MCF 10A (cell line): ENCODE data around the gene AKNA. TPM values are rescaled to one million over a fixed set of nuclear protein-coding genes. Genes with fewer than 3 reads are reported as not detected.

Experiments
- BruUV-seq: library from RNA; stranded (reverse); fragments of 400-500 nt; replicated peaks from 2 replicates; lab custom pipeline; 2021; lab: Mats Ljungman, UMichigan
- CTCF ChIA-PET: fragments of 300-600 bp; sonication (Branson Sonifier 250); formaldehyde crosslinking; extraction: SDS; loops from one replicate; lab custom pipeline; 2021; ENCODE audit warnings: antibody characterized with exemption, inconsistent platforms; lab: Yijun Ruan, JAX
- POLR2A ChIA-PET: fragments of 300-600, 350-650 bp; sonication (Branson Sonifier 250); formaldehyde crosslinking; extraction: SDS; loops from one replicate; lab custom pipeline; 2020; ENCODE audit warnings: antibody characterized with exemption, inconsistent platforms; lab: Yijun Ruan, JAX
- DNase-seq: peaks from one replicate; pipeline ENCODE4 v3.0.0-alpha.2; 2018; ENCODE audit not compliant: unreplicated experiment
- H3K27ac Mint-ChIP-seq: one replicate; pipeline ENCODE4 v1.8.0; 2022; ENCODE audit warnings: mild to moderate bottlenecking, low read depth, mixed read lengths; ENCODE audit not compliant: unreplicated experiment
- H3K27me3 Mint-ChIP-seq: one replicate; pipeline ENCODE4 v1.8.0; 2022; ENCODE audit warnings: mixed read lengths; ENCODE audit not compliant: insufficient read depth, unreplicated experiment
- H3K36me3 Mint-ChIP-seq: one replicate; pipeline ENCODE4 v1.8.0; 2022; ENCODE audit warnings: mild to moderate bottlenecking, moderate library complexity, mixed read lengths; ENCODE audit not compliant: insufficient read depth, unreplicated experiment
- H3K4me1 Mint-ChIP-seq: one replicate; pipeline ENCODE4 v1.8.0; 2022; ENCODE audit warnings: mixed read lengths; ENCODE audit not compliant: insufficient read depth, unreplicated experiment
- H3K4me3 Mint-ChIP-seq: one replicate; pipeline ENCODE4 v1.8.0; 2022; ENCODE audit warnings: mild to moderate bottlenecking, moderate library complexity, mixed read lengths; ENCODE audit not compliant: unreplicated experiment
- H3K9me3 Mint-ChIP-seq: one replicate; pipeline ENCODE4 v1.8.0; 2022; ENCODE audit warnings: mixed read lengths; ENCODE audit not compliant: unreplicated experiment
- CTCF ChIP-seq: fragments of 200-600 bp; IDR thresholded peaks from one replicate; pipeline ENCODE4 v1.8.0; 2022; ENCODE audit warnings: antibody characterized with exemption, mild to moderate bottlenecking; ENCODE audit not compliant: unreplicated experiment
- intact Hi-C: fragments of 100-400 bp; cut with micrococcal nuclease; formaldehyde crosslinking; loops from 2 replicates; pipeline ENCODE4 v1.14.1; 2022
- total RNA-seq: library from RNA; stranded (reverse); gene quantifications from 2 replicates; pipeline ENCODE4 v1.2.3, GENCODE V29; 2022

AKNA gene
- total RNA-seq, 1 experiment from 2014 or later, result 10.9 TPM

DNA sequence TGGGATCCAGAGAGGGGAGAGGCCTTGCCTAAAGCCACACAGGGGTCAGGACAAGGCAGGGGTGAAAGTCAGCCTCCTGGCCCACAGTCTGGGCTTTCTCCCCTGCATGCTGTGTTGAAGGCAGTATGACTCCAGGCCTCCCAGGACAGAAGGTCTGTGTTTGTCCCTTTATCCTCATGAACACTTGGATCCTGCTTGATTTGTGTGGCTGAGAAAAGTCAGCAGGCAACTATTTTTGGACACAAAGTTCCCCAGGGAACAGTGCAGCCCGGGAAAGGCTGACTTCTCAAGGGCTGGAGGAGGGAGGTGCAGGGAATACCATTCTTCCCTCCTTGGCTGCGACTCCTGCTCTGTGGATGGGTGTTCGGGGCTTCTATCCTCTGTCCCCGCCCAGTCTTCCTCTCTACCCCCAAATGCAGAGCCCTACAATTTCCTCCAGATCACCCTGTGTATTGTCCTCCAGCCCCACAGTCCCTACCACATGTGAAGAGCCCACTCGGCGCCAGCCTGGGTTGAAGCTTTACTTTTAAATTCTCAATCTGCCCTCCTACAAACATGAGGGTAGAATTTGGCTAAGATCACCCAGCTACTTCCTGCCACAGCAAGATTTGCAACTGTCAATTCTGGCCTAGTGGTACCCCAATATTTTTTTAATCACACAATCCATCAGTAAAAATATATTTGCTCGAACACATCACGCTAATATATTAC, 4.1 kb downstream of the AKNA start:
- Mint-ChIP-seq H3K4me1 (peaks cover 24% of the 10 kb centered on the region), H3K4me3 (no peak overlapping the region), H3K27ac (peak overlapping the region; percentile 93), H3K36me3 (peaks cover 10% of the 10 kb centered on the region), H3K9me3 (no peaks in the 10 kb centered on the region), H3K27me3 (no peaks in the 10 kb centered on the region)
- CTCF ChIA-PET, result interaction anchor here (0.6 to 3.0 kb wide), 4 partner anchors 22 to 136 kb away, joined by 3 to 18 read pairs (median 3); no protein-coding TSS in a partner anchor
- no peak for DNase-seq
- no peak for TF ChIP-seq CTCF
- intact Hi-C loops, result no loop called here
- POLR2A ChIA-PET, result interaction anchor here (1.3 to 1.8 kb wide), 2 partner anchors 15 to 25 kb away, joined by 4 to 6 read pairs; no protein-coding TSS in a partner anchor
- no TSS peak for BruUV-seq

DNA sequence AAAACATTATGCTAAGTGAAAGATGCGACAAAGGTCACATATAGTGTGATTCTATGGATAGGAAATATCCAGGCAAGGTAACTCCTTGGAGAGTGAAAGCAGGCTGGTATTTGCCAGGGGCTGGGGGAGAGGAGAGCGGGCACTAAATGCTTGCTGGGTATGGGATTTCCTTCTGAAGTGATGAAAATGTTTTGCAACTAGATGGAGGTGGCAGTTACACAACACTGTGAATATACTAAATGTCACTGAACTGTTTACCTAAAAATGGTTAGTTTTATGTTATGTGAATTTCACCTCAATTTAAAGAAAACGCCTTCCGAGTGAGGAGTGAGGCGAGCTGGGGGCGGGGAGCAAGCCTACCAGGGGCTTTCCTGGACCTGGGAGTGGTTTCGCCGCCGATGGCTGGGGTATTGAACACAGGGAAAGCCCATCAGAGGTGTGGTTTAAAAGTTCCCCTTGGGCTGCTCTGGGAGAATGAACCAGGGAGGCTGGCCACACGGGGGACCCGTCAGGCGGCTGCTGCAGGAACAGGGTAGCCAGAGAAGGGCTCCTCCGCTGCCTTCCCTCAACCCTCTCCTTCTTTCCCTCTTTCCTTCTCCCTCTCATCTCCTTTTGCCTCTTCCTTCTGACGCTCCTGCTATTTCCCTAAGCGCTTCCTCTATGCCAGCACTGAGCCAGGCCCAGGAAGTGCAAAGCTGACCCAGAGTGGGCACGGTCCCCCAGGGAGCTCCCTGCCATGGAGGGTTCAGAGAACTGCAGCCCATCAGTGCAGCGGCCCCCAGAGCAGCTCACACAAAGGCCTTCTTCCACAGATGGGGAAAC, 4.9 kb downstream of the AKNA start:
- no peak overlapping the region for H3K4me3 Mint-ChIP-seq
- POLR2A ChIA-PET, result no interaction called here

GRCh38 chr9:114378883-114379282, 8.9 kb downstream of the AKNA start:
- BruUV-seq, result no TSS peak
- POLR2A ChIA-PET, result no interaction called here
- peaks cover 5% of the 10 kb centered on the region for H3K4me1 Mint-ChIP-seq
- TF ChIP-seq CTCF, result no peak
- H3K4me3 Mint-ChIP-seq, result no peak overlapping the region
- no peaks in the 10 kb centered on the region for H3K27me3 Mint-ChIP-seq
- intact Hi-C loops, result no loop called here
- no peaks in the 10 kb centered on the region for H3K9me3 Mint-ChIP-seq
- no peak for DNase-seq
- no peak overlapping the region for H3K27ac Mint-ChIP-seq
- peaks cover 13% of the 10 kb centered on the region for H3K36me3 Mint-ChIP-seq
- CTCF ChIA-PET, result interaction anchor here (0.6 to 1.1 kb wide), 2 partner anchors 27 to 108 kb away, joined by 3 read pairs; no protein-coding TSS in a partner anchor

More for the DNA sequence above, 4.9 kb downstream of the AKNA start:
- DNase-seq, result no peak
- BruUV-seq, result no TSS peak
- H3K27ac Mint-ChIP-seq, result no peak overlapping the region
- H3K27me3 Mint-ChIP-seq, result no peaks in the 10 kb centered on the region
- H3K36me3 Mint-ChIP-seq, result peaks cover 10% of the 10 kb centered on the region
- intact Hi-C loops, result no loop called here
- H3K4me1 Mint-ChIP-seq, result peaks cover 24% of the 10 kb centered on the region
- TF ChIP-seq CTCF, result no peak
- no peaks in the 10 kb centered on the region for H3K9me3 Mint-ChIP-seq
- CTCF ChIA-PET, result interaction anchor here (0.6 kb wide), 2 partner anchors 98 to 137 kb away, joined by 3 read pairs; no protein-coding TSS in a partner anchor

GRCh38 chr9:114378016-114378415, 9.8 kb downstream of the AKNA start:
- POLR2A ChIA-PET, result no interaction called here
- no TSS peak for BruUV-seq
- DNase-seq, result no peak
- TF ChIP-seq CTCF, result no peak
- Mint-ChIP-seq H3K9me3 (no peaks in the 10 kb centered on the region), H3K27ac (no peak overlapping the region), H3K36me3 (peaks cover 9% of the 10 kb centered on the region), H3K4me3 (no peak overlapping the region), H3K4me1 (no peaks in the 10 kb centered on the region), H3K27me3 (no peaks in the 10 kb centered on the region)
- intact Hi-C loops, result no loop called here
- CTCF ChIA-PET, result interaction anchor here (0.6 to 1.6 kb wide), 2 partner anchors 11 to 1887 kb away, joined by 3 to 4 read pairs; no protein-coding TSS in a partner anchor
